Left lung (tissue), 10 donors: ENCODE measurements around the gene IRX3. TPM values are rescaled to one million over a fixed set of nuclear protein-coding genes. Genes with fewer than 3 reads are reported as not detected.

ENCODE experiments used
- ATAC-seq: fragments of 200-7000 bp; cut with Tn5 transposase; one replicate; pipeline ENCODE4 v1.9.1; 2020; ENCODE audit warnings: moderate library complexity
- DNase-seq, 4 donors: peaks; one replicate each; pipeline ENCODE4 v3.0.0-alpha.2; 2013 to 2020
- H3K27ac ChIP-seq, 2 donors: fragments of 200-600 bp; sonication (generic) in 1 of 2; one replicate each; pipeline versions ENCODE4 v1.5.0 to v1.8.0; 2020 to 2021
- H3K27me3 ChIP-seq, 2 donors: fragments of 200-600 bp; sonication (generic) in 1 of 2; one replicate each; pipeline versions ENCODE4 v1.5.0 to v1.8.0; 2020 to 2021
- H3K36me3 ChIP-seq, 2 donors: fragments of 200-600 bp; sonication (generic) in 1 of 2; one replicate each; pipeline versions ENCODE4 v1.5.0 to v1.8.0; 2020 to 2021
- H3K4me1 ChIP-seq, 2 donors: fragments of 200-600 bp; one replicate each; pipeline ENCODE4 v1.8.0; 2021
- H3K4me3 ChIP-seq, 2 donors: fragments of 200-600 bp; sonication (generic) in 1 of 2; one replicate each; pipeline versions ENCODE4 v1.5.0 to v1.8.0; 2020 to 2021; ENCODE audit warnings: mild to moderate bottlenecking in 1 of 2
- H3K9me3 ChIP-seq, 2 donors: fragments of 200-600 bp; sonication (generic) in 1 of 2; one replicate each; pipeline versions ENCODE4 v1.5.0 to v1.8.0; 2020 to 2021
- CTCF ChIP-seq, 2 donors: fragments of 200-600 bp; sonication (generic) in 1 of 2; IDR thresholded peaks; one replicate each; pipeline versions ENCODE4 v1.5.0 to v1.8.0; 2021; ENCODE audit warnings: antibody characterized with exemption in 2 of 2
- intact Hi-C, 2 donors: fragments of 100-400 bp; cut with DNase I; formaldehyde crosslinking; loops; one replicate each; pipeline versions ENCODE4 v1.11.2 to v1.14.2; 2022
- polyA plus RNA-seq, 6 donors: library from polyadenylated mRNA; unstranded; fragments of 120-200 nt; gene quantifications; one replicate each; pipeline ENCODE4 v1.2.1, GENCODE V29; 2013; ENCODE audit not compliant: insufficient read length in 6 of 6
- total RNA-seq, 2 donors: library from RNA; stranded (reverse); fragmentation: NEBNext Ultra II Directional; extraction: Animal tissue kit (Norgen Biotek cat#: 25700); gene quantifications; one replicate each; pipeline ENCODE4 v1.2.1, GENCODE V29; 2021
- donor health status: DM: no; HTN: yes; CAD: no.
- donor health status: DM: no; HTN: no; CAD: no.

IRX3 gene
- total and polyA plus RNA-seq, 8 donors = 40.7 to 76.2 (median 62.2) TPM

DNA sequence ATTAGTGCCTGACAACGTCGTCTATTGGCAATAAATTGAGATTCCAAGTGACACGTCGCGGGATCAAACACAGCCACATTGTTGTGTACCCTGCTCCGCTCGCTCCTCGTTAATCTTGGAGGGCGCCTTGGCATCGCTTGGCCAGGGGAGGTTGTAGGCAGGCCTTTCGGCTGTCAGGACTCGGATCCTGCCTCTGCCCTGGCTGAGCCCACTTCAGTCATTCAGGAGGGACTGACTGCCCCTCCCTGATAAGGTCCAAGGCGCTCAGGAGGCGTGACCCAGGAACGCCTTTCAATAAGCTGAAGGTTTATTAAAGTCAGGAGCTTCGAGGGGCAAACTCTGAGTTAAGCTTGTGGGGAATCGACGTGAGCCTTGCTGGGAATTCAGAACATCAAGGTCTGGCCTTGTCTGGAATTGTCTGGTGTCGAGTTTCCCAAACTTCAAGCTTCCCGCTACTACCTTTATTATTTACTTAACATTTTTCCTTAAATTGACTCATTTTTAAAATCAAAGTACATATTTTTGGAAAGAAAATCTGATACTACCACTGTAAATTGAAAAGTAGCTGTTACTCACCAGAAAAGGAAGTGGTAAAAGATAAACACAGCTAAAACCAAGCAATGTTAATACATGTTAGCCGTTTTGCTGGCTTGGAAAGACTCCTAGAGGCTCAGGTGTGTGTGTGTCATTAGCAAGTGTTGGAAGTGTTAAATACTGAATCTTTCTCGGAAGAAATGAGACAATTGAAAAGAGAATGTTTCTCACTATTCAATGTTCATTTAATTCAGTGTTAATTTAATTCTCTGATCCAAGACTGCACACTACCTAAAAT, 5.3 kb upstream of the IRX3 start:
- peaks cover 49 to 72% of the 10 kb centered on the region in 2 donors for H3K27me3 ChIP-seq
- H3K36me3 ChIP-seq = no peaks in the 10 kb centered on the region
- no peak overlapping the region for H3K4me3 ChIP-seq
- no peaks in the 10 kb centered on the region for H3K4me1 ChIP-seq
- H3K27ac ChIP-seq = no peak overlapping the region
- H3K9me3 ChIP-seq = no peaks in the 10 kb centered on the region
- no peak for TF ChIP-seq CTCF (IDR thresholded peaks at IDR 0.05)
- intact Hi-C loops = no loop called here
- DNase-seq (no peak), ATAC-seq (no peak)

GRCh38 chr16:54290833-54291655, 4.5 kb upstream of the IRX3 start:
- H3K27ac ChIP-seq = no peak overlapping the region
- DNase-seq (no peak), ATAC-seq (no peak)
- no peak overlapping the region for H3K4me3 ChIP-seq
- no peaks in the 10 kb centered on the region for H3K9me3 ChIP-seq
- intact Hi-C loops = no loop called here
- H3K4me1 ChIP-seq = peaks cover 0 to 5% of the 10 kb centered on the region in 2 donors
- H3K27me3 ChIP-seq = peaks cover 49 to 81% of the 10 kb centered on the region in 2 donors
- H3K36me3 ChIP-seq = no peaks in the 10 kb centered on the region
- TF ChIP-seq CTCF (IDR thresholded peaks at IDR 0.05) = no peak

- ATAC-seq (no peak), DNase-seq (peak in 1 of 4 donors; percentile 62)
- Histone ChIP-seq H3K4me3 (no peak overlapping the region), H3K9me3 (no peaks in the 10 kb centered on the region), H3K27ac (no peak overlapping the region), H3K27me3 (peaks cover 54 to 89% of the 10 kb centered on the region in 2 donors), H3K36me3 (no peaks in the 10 kb centered on the region), H3K4me1 (peaks cover 0 to 12% of the 10 kb centered on the region in 2 donors)
- intact Hi-C loops = loop anchor here in 1 of 2 donors (10.0 kb wide), 1 partner anchor 645 kb away; the partner anchor contains the start of gene IRX5
- no peak for TF ChIP-seq CTCF (IDR thresholded peaks at IDR 0.05)
Measured at GRCh38 chr16:54289945-54290832, 3.6 kb upstream of the IRX3 start.

- H3K27ac ChIP-seq = no peak overlapping the region
- H3K9me3 ChIP-seq = no peaks in the 10 kb centered on the region
- DNase-seq (peak in 1 of 4 donors; percentile 70), ATAC-seq (no peak)
- no peak overlapping the region for H3K4me3 ChIP-seq
- H3K36me3 ChIP-seq = no peaks in the 10 kb centered on the region
- H3K4me1 ChIP-seq = peaks cover 0 to 16% of the 10 kb centered on the region in 2 donors
- intact Hi-C loops = loop anchor here in 1 of 2 donors (10.0 kb wide), 1 partner anchor 645 kb away; the partner anchor contains the start of gene IRX5
- TF ChIP-seq CTCF (IDR thresholded peaks at IDR 0.05) = no peak
- peaks cover 59 to 92% of the 10 kb centered on the region in 2 donors for H3K27me3 ChIP-seq
Measured at GRCh38 chr16:54289242-54289944, 2.8 kb upstream of the IRX3 start.
